ENCODE results near the gene OR56A1. TPM values are rescaled to one million over a fixed set of nuclear protein-coding genes. Genes with fewer than 3 reads are reported as not detected.

The OR56A1 gene
- not detected in 2 replicates for polyA plus RNA-seq

GRCh38 chr11:6030708-6031405 is at the start of gene OR56A1:
Gene OR56A1 (minus strand): TSS chr11:6030758. CDS start chr11:6027692, 3,066 bp downstream.

GRCh38 chr11:6006846-6007245 is 23.7 kb downstream of the OR56A1 start, which contains the start of gene OR56A4:
Gene OR56A4 (minus strand): TSS chr11:6006946. CDS start chr11:6002992, 3,954 bp downstream.

GRCh38 chr11:5986885-5987284 is 43.7 kb downstream of the OR56A1 start, which contains the start of gene OR52L1:
Gene OR52L1 (minus strand): TSS chr11:5986985. CDS start chr11:5986930, 55 bp downstream.

Other genes with a start within 250 kb of the OR56A1 start
- not detected in 2 replicates for gene OR52N5, start 247.4 kb downstream of the OR56A1 start, polyA plus RNA-seq
- gene OR52N1, start 239.5 kb downstream of the OR56A1 start, polyA plus RNA-seq = not detected in 2 replicates
- gene OR52N2, start 221.8 kb downstream of the OR56A1 start, polyA plus RNA-seq = not detected in 2 replicates
- gene OR52E6, start 188.9 kb downstream of the OR56A1 start, polyA plus RNA-seq = not detected in 2 replicates
- gene OR52E8, start 173.1 kb downstream of the OR56A1 start, polyA plus RNA-seq = not detected in 2 replicates
- not detected in 2 replicates for gene OR52E4, start 150.1 kb downstream of the OR56A1 start, polyA plus RNA-seq
- gene OR52E5, start 137.6 kb downstream of the OR56A1 start, polyA plus RNA-seq = not detected in 2 replicates
- not detected in 2 replicates for gene OR56A3, start 88.5 kb downstream of the OR56A1 start, polyA plus RNA-seq
- gene OR56A5, start 62.3 kb downstream of the OR56A1 start, polyA plus RNA-seq = not detected in 2 replicates
- not detected in 2 replicates for gene OR52L1, start 43.8 kb downstream of the OR56A1 start, polyA plus RNA-seq
- not detected in 2 replicates for gene OR56A4, start 23.8 kb downstream of the OR56A1 start, polyA plus RNA-seq
- not detected in 2 replicates for gene OR56B4, start 76.9 kb upstream of the OR56A1 start, polyA plus RNA-seq
- not detected in 2 replicates for gene OR52B2, start 139.6 kb upstream of the OR56A1 start, polyA plus RNA-seq
- not detected in 2 replicates for gene OR52W1, start 168.5 kb upstream of the OR56A1 start, polyA plus RNA-seq
- not detected in 2 replicates for gene C11orf42, start 174.8 kb upstream of the OR56A1 start, polyA plus RNA-seq
- gene FHIP1B, start 203.9 kb upstream of the OR56A1 start, polyA plus RNA-seq = 3.9 and 9.0 TPM in 2 replicates
- not detected in 2 replicates for gene CNGA4, start 208.3 kb upstream of the OR56A1 start, polyA plus RNA-seq
- 5.3 TPM in 1 of 2 replicates, not detected in the other for gene CCKBR, start 229.1 kb upstream of the OR56A1 start, polyA plus RNA-seq